Mesenchymal stem cell (in vitro differentiated cells and primary cell): ENCODE results near the gene PPP1R13B.
A peak's percentile ranks its signal among the peaks of the same experiment; 100 is the strongest.

Experiments used
- DNase-seq: peaks from one replicate; pipeline ENCODE4 v3.0.0-alpha.2; 2013
- H2AFZ ChIP-seq: one replicate; pipeline ENCODE4 v1.6.1; 2013; ENCODE audit warnings: low read depth, mild to moderate bottlenecking, control low read depth, inconsistent platforms, low read length, moderate library complexity
- H2AK5ac ChIP-seq: 2 replicates; pipeline ENCODE4 v1.6.1; 2013; ENCODE audit warnings: low read length, moderate library complexity, mild to moderate bottlenecking, inconsistent platforms; ENCODE audit not compliant: severe bottlenecking
- H2BK120ac ChIP-seq: one replicate; pipeline ENCODE4 v1.6.1; 2013; ENCODE audit warnings: low read depth, mild to moderate bottlenecking, inconsistent platforms, low read length, moderate library complexity
- H2BK12ac ChIP-seq, 2 experiments: one replicate each; pipeline ENCODE4 v1.6.1; 2013; ENCODE audit warnings: inconsistent platforms in 2 of 2, low read length in 2 of 2, mild to moderate bottlenecking in 2 of 2, moderate library complexity in 2 of 2, control low read depth in 1 of 2
- H2BK15ac ChIP-seq: one replicate; pipeline ENCODE4 v1.6.1; 2013; ENCODE audit warnings: mild to moderate bottlenecking, low read depth, inconsistent platforms; ENCODE audit not compliant: poor library complexity, severe bottlenecking
- H2BK5ac ChIP-seq: 2 replicates; pipeline ENCODE4 v1.6.1; 2013; ENCODE audit warnings: low read depth, mild to moderate bottlenecking, low read length, control low read depth, inconsistent platforms; ENCODE audit not compliant: poor library complexity, severe bottlenecking
- H3K14ac ChIP-seq, 2 experiments: one replicate each; pipeline ENCODE4 v1.6.1; 2013; ENCODE audit warnings: inconsistent platforms in 2 of 2, low read length in 2 of 2, control low read depth in 1 of 2, mild to moderate bottlenecking in 1 of 2, moderate library complexity in 1 of 2
- H3K18ac ChIP-seq, 2 experiments: one replicate each; pipeline ENCODE4 v1.6.1; 2013; ENCODE audit warnings: inconsistent platforms in 2 of 2, low read length in 2 of 2, control low read depth in 1 of 2, low read depth in 1 of 2, mild to moderate bottlenecking in 1 of 2
- H3K23ac ChIP-seq, 2 experiments: one replicate each; pipeline ENCODE4 v1.6.1; 2013; ENCODE audit warnings: inconsistent platforms in 2 of 2, low read length in 2 of 2, mild to moderate bottlenecking in 2 of 2, moderate library complexity in 2 of 2, control low read depth in 1 of 2
- H3K27ac ChIP-seq: 2 replicates; pipeline ENCODE4 v1.5.1; 2013; ENCODE audit warnings: mild to moderate bottlenecking, moderate library complexity, low read length, control low read depth, inconsistent platforms; ENCODE audit not compliant: poor library complexity, severe bottlenecking
- H3K27me3 ChIP-seq, 2 experiments: 2 replicates each; pipeline versions ENCODE4 v1.6.1 to v1.7.0; 2013; ENCODE audit warnings: low read length in 2 of 2, mild to moderate bottlenecking in 2 of 2, moderate library complexity in 2 of 2, control low read depth in 1 of 2, inconsistent platforms in 1 of 2; ENCODE audit not compliant: control insufficient read depth in 1 of 2, insufficient read depth in 1 of 2
- H3K36me3 ChIP-seq, 2 experiments: 2 replicates each; pipeline versions ENCODE4 v1.6.1 to v1.7.0; 2013; ENCODE audit warnings: low read length in 2 of 2, control low read depth in 1 of 2, inconsistent platforms in 1 of 2, low read depth in 1 of 2, mild to moderate bottlenecking in 1 of 2; ENCODE audit not compliant: insufficient read depth in 2 of 2, control insufficient read depth in 1 of 2
- H3K4ac ChIP-seq, 2 experiments: one replicate each; pipeline ENCODE4 v1.6.1; 2013; ENCODE audit warnings: inconsistent platforms in 2 of 2, low read length in 2 of 2, mild to moderate bottlenecking in 2 of 2, moderate library complexity in 2 of 2, control low read depth in 1 of 2, low read depth in 1 of 2
- H3K4me1 ChIP-seq: 2 replicates; pipeline ENCODE4 v1.6.1; 2013; ENCODE audit warnings: low read depth, low read length, control low read depth; ENCODE audit not compliant: control insufficient read depth, insufficient read depth
- H3K4me2 ChIP-seq: 2 replicates; pipeline ENCODE4 v1.6.1; 2013; ENCODE audit warnings: low read length, mild to moderate bottlenecking, inconsistent platforms; ENCODE audit not compliant: poor library complexity, severe bottlenecking
- H3K4me3 ChIP-seq, 2 experiments: 2 replicates each; pipeline versions ENCODE4 v1.5.1 to v1.7.0; 2013; ENCODE audit warnings: low read length in 2 of 2, mild to moderate bottlenecking in 2 of 2, control low read depth in 1 of 2, low read depth in 1 of 2; ENCODE audit not compliant: insufficient read depth in 1 of 2
- H3K79me1 ChIP-seq: replicated peaks from 2 replicates; pipeline ENCODE4 v1.6.1; 2013; ENCODE audit warnings: mild to moderate bottlenecking, control low read depth, low read length, inconsistent platforms; ENCODE audit not compliant: poor library complexity, severe bottlenecking
- H3K9ac ChIP-seq: 2 replicates; pipeline ENCODE4 v1.7.0; 2013; ENCODE audit warnings: mild to moderate bottlenecking, low read length, moderate library complexity
- H3K9me3 ChIP-seq: 2 replicates; pipeline ENCODE4 v1.7.0; 2013; ENCODE audit warnings: mild to moderate bottlenecking, low read length; ENCODE audit not compliant: control insufficient read depth
- H4K8ac ChIP-seq: one replicate; pipeline ENCODE4 v1.6.1; 2013; ENCODE audit warnings: inconsistent platforms, mild to moderate bottlenecking, low read length, moderate library complexity
- H4K91ac ChIP-seq: one replicate; pipeline ENCODE4 v1.6.1; 2013; ENCODE audit warnings: mild to moderate bottlenecking, low read length, inconsistent platforms
- WGBS: methylation state at CpG from one replicate; pipeline ENCODE4 v1.1.7; 2013; ENCODE audit warnings: mixed read lengths; 5-methylcytosine and 5-hydroxymethylcytosine counted together

The PPP1R13B gene

DNA sequence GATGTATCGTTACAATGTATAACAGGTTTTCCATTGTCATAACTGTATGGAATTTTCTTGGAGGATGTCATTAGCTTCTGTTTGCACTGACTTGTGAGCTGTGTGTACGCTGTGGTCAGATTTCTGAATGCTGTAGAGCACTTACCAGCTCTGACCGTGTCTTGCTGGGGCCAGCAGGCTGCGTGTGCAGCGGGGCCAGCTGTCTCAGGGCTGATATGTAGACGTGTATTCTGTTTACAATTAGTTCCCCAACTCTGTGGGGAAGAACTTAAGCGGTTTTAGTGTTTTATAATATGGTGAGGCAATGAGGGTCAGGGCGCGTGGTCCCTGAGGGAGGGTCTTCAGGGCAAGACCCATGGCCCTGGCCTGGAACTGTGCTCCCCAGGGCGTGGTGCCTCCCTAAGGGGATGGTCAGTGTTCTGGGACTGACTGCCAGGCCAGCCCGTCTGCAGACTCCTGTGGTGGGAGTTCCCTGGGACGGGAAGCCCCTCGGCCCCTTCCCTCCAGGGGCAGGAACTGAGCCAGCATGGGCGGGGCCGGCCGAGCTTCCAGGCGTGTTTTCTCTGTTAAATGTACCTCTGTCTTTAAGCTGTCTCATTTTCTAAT lies 150.8 kb downstream of the PPP1R13B start:
- no peak overlapping the region for H2BK120ac ChIP-seq
- no peak overlapping the region for H2BK12ac ChIP-seq
- peak overlapping the region; percentile 53 for H3K9ac ChIP-seq
- peak; percentile 89 for DNase-seq
- no peak overlapping the region for H2BK5ac ChIP-seq
- peak overlapping the region; percentile 41 for H3K4me2 ChIP-seq
- H3K14ac ChIP-seq, result no peak overlapping the region
- no peak overlapping the region for H3K18ac ChIP-seq
- H3K23ac ChIP-seq, result no peak overlapping the region
- no peak overlapping the region for H4K8ac ChIP-seq
- H3K4me3 ChIP-seq, result no peak overlapping the region
- no peak overlapping the region for H2AK5ac ChIP-seq
- H2AFZ ChIP-seq, result no peak overlapping the region
- H2BK15ac ChIP-seq, result no peak overlapping the region
- H3K36me3 ChIP-seq, result peaks cover 75 to 77% of the 10 kb centered on the region in 2 experiments
- peaks cover 60% of the 10 kb centered on the region for H3K79me1 ChIP-seq
- no peaks in the 10 kb centered on the region for H3K27me3 ChIP-seq
- WGBS, result 23% methylated on average over 16 of the region's 17 CpGs
- H3K4me1 ChIP-seq, result peaks cover 51% of the 10 kb centered on the region
- no peak overlapping the region for H3K4ac ChIP-seq
- H3K27ac ChIP-seq, result peak overlapping the region; percentile 43
- no peak overlapping the region for H4K91ac ChIP-seq
- H3K9me3 ChIP-seq, result no peaks in the 10 kb centered on the region

DNA sequence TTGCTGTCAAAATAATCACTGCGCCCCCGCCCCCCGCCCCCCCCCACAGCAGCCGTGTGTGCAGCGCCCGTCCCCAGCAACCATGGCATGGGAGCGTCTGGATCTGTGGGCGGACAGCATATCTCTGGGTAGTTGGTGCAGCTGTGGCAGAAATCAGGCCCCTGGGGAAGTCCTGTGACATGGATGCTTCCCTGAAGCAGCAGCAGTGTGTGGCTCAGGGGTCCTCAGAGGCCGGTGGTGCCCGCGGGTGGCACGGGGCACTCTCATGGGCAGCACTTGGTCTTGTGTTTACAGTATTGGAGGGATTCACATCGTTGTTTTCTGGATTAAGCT lies 151.3 kb downstream of the PPP1R13B start:
- no peak overlapping the region for H2BK15ac ChIP-seq
- peak overlapping the region in 1 of 2 experiments; percentile 11 for H3K18ac ChIP-seq
- H3K9ac ChIP-seq, result peak overlapping the region; percentile 53
- no peak for DNase-seq
- H2AK5ac ChIP-seq, result no peak overlapping the region
- no peak overlapping the region for H3K4me3 ChIP-seq
- H4K8ac ChIP-seq, result no peak overlapping the region
- peaks cover 58% of the 10 kb centered on the region for H3K79me1 ChIP-seq
- H2BK120ac ChIP-seq, result no peak overlapping the region
- H3K36me3 ChIP-seq, result peaks cover 71 to 77% of the 10 kb centered on the region in 2 experiments
- no peak overlapping the region for H3K14ac ChIP-seq
- H3K4me1 ChIP-seq, result peaks cover 51% of the 10 kb centered on the region
- no peak overlapping the region for H2AFZ ChIP-seq
- H3K27ac ChIP-seq, result peak overlapping the region; percentile 2
- no peak overlapping the region for H3K4me2 ChIP-seq
- H3K27me3 ChIP-seq, result no peaks in the 10 kb centered on the region
- 82% methylated on average over 12 of the region's 13 CpGs for WGBS
- no peaks in the 10 kb centered on the region for H3K9me3 ChIP-seq
- H2BK5ac ChIP-seq, result no peak overlapping the region
- no peak overlapping the region for H3K4ac ChIP-seq
- H4K91ac ChIP-seq, result no peak overlapping the region
- H2BK12ac ChIP-seq, result no peak overlapping the region
- no peak overlapping the region for H3K23ac ChIP-seq

DNA sequence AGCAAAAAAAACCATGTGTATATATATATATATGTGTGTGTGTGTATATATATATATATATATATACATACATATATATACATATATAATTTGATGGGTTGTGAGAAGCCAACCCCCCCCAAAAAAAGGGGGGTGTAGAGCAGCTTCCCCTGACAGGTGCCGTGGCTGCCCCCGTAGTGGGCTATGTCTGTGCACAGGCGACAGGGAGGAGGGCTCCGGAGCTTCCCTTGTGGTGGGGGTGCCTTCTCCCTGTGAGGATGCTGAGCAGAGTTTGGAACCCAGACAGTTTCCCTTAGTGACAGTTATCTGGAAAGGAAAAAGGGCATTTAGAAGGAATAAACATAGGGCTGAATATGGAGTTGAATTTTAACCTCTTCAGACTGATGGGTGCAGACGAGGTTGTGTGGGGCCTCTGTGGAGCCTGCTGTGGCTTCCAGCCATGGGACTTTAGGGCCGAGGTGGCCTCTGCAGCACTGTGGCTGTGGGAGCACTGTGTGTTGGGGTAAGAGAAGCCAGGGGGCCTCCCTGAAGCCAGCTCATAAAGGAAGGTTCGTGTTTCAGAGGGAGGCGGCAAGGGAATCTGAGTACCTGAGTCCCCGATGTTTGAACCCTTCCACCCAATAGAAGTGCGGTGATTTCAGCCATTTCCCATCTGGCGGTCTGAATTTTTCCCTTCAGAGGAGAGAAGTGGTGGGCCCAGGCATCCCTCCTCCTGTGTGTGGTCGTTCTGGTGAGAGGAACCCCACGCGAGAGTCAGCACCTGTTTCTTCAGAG lies 151.9 kb downstream of the PPP1R13B start:
- Histone ChIP-seq H3K4me2 (no peak overlapping the region), H3K4me1 (peaks cover 48% of the 10 kb centered on the region), H3K14ac (peak overlapping the region in 1 of 2 experiments; percentile 47), H3K9me3 (no peaks in the 10 kb centered on the region), H3K4ac (no peak overlapping the region), H4K91ac (peak overlapping the region; percentile 47), H4K8ac (peak overlapping the region; percentile 62), H3K27me3 (no peaks in the 10 kb centered on the region), H3K79me1 (peaks cover 53% of the 10 kb centered on the region), H3K18ac (peak overlapping the region in 1 of 2 experiments; percentile 30), H2AFZ (no peak overlapping the region), H2AK5ac (no peak overlapping the region), H3K23ac (no peak overlapping the region), H2BK5ac (no peak overlapping the region), H2BK120ac (no peak overlapping the region), H2BK12ac (peak overlapping the region in 1 of 2 experiments; percentile 12), H2BK15ac (no peak overlapping the region), H3K36me3 (peaks cover 73 to 74% of the 10 kb centered on the region in 2 experiments), H3K27ac (no peak overlapping the region), H3K4me3 (no peak overlapping the region), H3K9ac (no peak overlapping the region)
- WGBS, result 82% methylated on average over 14 of the region's 14 CpGs
- no peak for DNase-seq

DNA sequence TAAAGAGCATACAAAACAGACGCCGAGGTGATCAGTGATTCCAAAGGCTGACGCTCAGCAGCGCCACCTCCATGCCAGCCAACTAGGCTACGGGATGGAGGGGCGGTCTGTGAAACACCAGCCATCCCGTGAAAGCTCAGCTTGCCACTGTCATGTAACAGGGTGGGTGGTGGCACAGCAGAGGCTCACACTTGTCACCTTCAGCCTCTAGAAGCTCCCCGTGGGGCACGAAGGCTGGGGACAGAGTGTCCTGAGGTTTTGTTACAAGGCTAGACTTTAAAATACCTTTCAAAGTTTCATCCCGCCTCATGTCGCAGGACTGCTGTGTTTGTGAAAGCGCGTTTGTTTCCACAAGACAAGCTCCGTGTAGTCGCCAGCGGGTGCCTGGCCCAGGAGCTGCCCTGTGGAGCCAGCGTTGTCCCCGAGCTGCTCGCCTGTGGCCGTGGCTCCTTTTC lies 152.8 kb downstream of the PPP1R13B start:
- no peaks in the 10 kb centered on the region for H3K27me3 ChIP-seq
- H2BK15ac ChIP-seq, result no peak overlapping the region
- no peak overlapping the region for H3K27ac ChIP-seq
- no peak overlapping the region for H2BK5ac ChIP-seq
- H3K14ac ChIP-seq, result no peak overlapping the region
- peaks cover 72 to 74% of the 10 kb centered on the region in 2 experiments for H3K36me3 ChIP-seq
- H4K8ac ChIP-seq, result peak overlapping the region; percentile 69
- H2AK5ac ChIP-seq, result no peak overlapping the region
- no peak overlapping the region for H3K4me3 ChIP-seq
- peaks cover 45% of the 10 kb centered on the region for H3K4me1 ChIP-seq
- H4K91ac ChIP-seq, result peak overlapping the region; percentile 82
- H2AFZ ChIP-seq, result no peak overlapping the region
- H3K79me1 ChIP-seq, result peaks cover 48% of the 10 kb centered on the region
- H3K9me3 ChIP-seq, result no peaks in the 10 kb centered on the region
- no peak overlapping the region for H3K4me2 ChIP-seq
- no peak overlapping the region for H3K4ac ChIP-seq
- H3K23ac ChIP-seq, result peak overlapping the region in 1 of 2 experiments; percentile 49
- H2BK12ac ChIP-seq, result no peak overlapping the region
- no peak overlapping the region for H2BK120ac ChIP-seq
- no peak for DNase-seq
- H3K9ac ChIP-seq, result no peak overlapping the region
- 96% methylated on average over 20 of the region's 20 CpGs for WGBS
- no peak overlapping the region for H3K18ac ChIP-seq
